HG02973 (cell line): ENCODE results near the gene MYO18B.

Experiments used
- ATAC-seq: cut with Tn5 transposase; IDR thresholded peaks from one replicate; pipeline ENCODE4 v1.9.1; 2021; ENCODE audit warnings: moderate library complexity; ENCODE audit not compliant: unreplicated experiment

Gene MYO18B

DNA sequence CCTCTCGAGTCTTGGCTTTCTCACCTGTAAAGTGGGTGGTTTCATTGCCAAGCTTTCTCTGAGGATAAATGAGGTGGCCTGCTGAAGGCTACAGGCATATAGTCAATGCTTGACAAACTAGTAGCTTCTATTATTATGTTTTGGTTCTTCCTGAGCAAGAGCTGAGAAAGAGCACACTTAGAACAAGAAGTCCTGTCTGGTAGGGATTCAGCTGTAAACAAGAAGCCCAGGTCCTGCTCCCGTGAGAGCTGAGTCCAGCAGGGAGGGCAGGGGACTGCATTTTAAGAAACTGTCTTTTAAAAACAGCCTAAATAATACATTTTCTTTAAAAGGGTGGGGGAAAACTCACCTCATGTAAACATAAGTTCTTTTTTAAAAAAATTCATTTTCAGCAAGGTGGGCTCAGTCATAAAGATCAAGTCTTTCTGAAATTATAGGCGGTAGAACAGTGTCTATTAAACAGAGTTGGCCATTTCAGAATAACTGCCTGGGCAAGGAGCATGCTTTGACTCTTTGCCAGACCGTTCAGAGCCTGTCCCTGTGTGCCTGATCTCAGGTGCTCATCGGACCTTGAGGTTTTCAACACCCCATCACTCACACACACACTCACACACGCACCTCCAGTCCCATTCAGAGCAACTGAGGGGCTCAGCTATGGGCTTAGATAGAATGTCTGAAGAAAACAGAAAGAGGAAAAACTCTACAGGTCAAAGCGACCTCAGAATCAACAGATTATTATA, 29.2 kb upstream of the MYO18B start:
- no peak for ATAC-seq

DNA sequence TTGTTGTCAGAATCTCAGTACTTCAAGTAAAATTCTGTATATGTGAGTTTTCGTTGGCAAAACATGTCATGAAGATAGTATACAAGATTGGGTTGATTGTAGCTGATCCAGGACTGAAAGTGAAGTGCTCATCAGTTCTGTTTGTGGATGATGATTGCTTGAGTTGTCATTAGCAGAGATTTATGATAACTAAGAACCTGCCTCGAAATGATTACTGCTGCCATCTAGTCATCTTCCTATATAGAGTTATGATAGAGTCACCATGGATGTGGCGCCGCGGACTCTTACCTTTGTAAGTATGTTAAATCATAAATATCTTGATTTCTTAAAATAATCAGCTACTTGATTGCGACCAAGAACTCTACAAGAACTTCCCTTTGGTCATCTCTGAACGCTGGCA, 27.9 kb upstream of the MYO18B start:
- ATAC-seq, result no peak

DNA sequence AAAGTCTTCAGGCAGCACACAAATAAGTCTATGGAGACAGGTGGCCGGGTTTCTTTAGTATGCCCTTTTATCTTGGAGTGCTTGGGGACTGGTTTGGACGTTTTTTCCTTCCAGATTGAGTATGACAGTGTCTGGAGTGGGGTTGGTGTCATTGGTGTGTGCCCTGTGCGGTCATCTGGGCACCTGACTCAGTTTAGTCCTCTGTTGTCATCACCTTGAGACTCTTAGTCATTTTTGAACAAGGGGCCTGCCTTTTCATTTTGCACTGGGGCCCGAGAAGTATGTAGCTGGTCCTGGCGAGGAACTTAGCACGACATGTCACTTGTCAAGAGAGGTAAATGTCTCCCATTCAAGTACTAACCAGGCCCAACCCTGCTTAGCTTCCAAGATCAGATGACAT, 27.2 kb upstream of the MYO18B start:
- ATAC-seq, result no peak

DNA sequence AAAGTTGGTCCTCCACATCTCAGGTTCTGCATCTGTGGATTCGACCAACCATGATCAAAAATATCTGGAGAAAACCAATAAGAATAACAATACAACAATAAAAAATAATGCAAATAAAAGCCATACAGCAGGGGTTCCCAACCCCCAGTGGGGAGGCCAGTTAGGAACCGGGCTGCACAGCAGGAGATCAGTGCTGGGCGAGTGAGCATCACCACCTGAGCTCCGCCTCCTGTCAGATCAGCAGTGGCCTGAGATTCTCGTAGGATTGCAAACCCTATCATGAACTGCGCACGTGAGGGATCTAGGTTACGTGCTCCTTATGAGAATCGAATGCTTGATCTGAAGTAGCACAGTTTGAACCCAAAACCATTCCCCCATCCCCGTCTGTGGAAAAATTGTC, 25.4 kb upstream of the MYO18B start:
- ATAC-seq, result no peak

DNA sequence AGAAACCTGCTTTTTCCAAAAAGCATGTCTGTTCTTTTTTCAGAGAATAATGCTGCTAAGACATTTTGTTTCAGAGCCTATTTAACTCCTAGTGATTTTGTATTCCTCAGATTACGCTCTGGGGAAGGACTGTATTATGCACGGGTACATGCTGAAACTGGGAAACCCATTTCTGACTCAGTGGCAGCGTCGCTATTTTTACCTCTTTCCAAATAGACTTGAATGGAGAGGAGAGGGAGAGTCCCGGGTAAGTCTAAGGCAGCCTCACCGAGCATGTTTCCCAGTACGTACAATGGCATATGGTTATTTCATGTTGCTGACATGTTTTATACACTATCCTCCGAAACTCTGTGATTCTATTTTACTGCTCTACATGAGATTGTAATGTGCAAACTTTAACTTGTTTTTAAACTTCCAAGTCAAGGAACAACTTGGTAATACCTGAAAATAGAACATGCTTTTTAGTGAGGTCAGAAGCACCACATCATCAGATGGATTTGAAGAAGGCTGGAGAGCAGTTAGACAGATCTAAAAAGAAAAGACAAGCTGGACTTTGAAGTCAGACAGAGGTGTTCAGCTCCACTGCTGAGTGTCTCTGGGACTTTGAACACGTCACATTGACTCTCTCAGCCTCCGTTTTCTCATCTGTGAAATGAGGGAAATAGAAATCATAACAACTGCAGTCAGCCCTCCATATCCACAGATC, 23.7 kb upstream of the MYO18B start:
- no peak for ATAC-seq

DNA sequence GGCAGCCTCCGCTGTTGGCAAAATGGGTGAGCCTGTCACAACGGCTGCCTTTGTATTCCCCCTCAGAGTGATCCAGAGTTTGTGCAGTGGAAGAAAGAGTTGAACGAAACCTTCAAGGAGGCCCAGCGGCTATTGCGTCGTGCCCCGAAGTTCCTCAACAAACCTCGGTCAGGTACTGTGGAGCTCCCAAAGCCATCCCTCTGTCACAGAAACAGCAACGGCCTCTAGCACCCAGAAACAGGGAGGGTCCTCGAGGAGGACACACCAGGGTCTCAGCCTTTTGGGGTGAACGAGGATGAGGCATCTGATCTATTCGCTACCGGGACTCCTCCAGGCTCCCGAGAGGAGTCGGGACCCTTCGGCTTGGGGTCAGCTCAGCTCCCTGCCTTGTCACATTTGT, 19.8 kb upstream of the MYO18B start:
- no peak for ATAC-seq

DNA sequence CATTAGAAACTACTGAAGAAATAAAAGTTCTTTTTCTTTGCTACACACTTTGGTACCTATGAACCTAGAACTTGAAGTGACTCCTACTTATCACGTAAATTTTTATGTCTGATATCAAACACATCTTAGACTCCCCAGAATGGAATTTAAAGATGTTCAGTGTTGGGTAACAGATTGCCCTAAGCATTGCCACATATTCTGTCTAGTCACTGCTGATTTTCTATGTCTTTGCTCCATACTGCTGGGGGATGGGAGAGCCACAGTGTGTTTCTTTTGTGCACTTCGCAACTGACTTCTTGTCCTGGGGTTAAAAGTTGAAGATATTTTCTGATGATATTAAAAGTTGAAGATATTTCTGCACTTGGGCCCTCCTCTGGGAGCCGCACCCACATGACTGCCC, 19.4 kb upstream of the MYO18B start:
- no peak for ATAC-seq

DNA sequence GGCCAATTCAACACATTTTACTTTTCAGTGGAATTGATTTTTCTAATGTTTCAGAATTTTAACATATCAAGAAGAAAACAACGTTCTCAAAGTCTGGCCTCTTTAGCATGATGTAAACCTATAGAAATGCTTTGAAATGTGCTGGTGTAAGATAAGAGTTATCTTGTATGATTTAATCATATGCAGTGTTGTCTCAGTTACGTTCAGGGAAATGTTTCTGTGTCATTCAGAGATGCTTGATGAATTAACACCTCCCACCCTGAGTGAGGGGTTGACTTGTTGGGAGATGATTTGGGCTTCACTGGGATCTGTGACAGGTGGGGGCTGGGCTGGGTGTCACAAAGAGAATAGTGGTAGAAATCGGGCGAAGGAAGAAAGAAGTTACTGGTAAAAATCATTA, 15.7 kb upstream of the MYO18B start:
- no peak for ATAC-seq

DNA sequence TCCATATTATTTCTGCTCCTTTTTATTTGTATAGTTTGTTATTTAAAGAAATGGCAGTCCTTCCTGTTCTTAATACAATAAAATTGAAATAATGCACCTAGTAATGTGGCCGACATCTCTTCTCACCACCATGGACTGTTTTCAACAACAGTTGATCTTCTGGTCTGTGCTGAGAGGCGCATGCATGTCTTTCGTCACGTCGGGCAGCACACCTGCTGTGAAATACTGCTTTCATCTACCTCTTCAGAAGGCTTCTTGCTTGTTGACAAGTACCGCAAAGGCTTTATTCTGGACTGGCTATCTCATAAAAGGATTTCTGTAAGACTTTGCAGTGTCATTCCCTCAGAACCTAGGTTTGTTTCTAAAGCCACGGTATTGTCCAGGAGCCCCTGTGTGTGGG, 13.9 kb upstream of the MYO18B start:
- ATAC-seq, result no peak

DNA sequence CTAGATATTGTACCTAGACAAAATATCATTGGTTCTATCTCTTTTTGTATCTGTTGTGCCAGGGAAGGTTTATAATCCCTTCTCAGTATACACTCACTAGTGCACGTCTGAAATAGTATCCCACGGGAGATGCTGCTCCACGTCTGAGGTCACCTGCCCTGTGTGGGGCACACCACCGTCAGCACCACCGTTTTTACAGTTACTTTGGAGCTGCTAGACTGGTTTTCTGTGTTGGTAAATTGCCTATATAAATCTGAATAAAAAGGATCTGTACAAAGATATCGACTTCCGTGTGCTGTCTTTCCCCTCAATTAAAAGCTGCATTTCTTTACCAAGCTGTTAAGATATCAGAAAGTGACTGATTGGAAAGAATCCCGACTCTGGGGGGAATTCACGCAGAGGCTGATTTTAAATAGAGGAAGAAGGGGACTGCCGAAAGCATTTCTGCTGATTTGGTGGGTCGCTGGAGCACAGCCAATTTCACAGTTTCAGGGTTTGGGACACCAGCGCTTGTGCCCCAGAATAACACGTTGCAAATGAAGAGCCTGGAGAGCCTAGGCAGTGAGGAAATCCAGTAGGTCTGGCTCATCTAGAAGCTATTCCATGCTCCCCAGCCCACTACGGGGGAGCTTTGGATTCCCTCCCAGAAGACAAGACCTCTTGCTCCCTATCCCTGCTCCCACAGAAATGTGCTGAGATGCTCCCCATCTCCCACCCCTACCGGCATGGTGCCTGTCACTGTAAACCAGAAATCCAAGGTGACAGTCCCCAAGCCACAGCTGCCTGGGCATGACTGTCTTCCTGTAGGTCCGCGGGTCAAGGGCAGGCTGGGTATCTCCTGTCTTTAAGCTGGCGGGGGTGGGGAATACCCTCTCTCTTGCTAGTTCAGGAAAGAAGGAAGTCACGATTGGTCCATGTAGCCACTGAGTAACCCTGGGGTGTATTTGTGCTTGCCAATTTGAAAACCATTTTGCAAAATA, 12.7 kb upstream of the MYO18B start:
- ATAC-seq, result no peak

DNA sequence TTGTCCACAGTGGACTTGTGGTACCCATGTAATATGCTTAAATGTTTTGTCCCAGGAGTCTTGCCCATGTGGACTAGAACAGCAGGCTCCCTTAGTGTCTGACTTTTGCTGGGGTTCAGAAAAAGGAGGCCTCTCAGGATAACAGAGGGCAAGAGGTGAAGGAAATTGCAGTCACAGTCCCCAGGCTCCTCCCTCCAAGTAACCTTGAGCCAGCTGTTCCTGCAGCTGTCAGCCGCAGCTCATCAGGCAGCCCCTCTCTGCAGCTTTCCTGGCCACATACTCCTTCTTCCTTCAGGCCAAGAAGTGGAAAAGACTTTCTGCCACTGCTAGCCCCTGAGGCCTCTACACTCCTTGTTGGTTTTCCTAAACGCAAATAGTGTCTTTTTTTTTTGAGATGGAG, 6.3 kb upstream of the MYO18B start:
- no peak for ATAC-seq

DNA sequence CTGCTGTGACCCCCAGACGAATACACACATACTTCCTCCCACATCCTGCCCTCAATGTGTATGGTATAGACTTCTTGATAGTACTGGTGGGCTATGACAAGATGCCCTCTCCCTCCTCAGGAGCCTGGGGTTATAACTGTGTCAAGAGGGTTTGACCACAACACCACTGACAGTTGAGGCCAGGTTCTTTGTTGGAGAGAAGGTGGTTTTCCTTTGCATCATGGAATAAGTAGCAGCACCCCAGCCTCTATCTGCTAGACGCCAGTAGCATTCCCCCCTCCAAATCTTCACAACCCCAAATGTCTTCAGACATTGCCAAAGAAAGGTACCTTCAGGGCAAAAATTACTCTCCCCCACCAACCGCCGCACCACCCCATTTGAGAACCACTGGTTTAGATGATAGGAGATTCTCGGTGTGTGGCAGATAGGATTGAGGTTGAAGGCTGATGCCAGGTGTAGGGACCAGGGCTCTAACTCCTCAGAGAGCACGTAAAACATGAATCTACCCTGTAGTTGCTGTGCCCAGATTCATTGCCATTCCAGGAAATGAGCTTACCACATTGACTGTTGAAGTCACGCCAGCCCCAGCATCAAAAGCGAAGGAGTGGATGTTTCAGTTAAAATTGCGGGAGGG, 5.5 kb upstream of the MYO18B start:
- ATAC-seq, result no peak

DNA sequence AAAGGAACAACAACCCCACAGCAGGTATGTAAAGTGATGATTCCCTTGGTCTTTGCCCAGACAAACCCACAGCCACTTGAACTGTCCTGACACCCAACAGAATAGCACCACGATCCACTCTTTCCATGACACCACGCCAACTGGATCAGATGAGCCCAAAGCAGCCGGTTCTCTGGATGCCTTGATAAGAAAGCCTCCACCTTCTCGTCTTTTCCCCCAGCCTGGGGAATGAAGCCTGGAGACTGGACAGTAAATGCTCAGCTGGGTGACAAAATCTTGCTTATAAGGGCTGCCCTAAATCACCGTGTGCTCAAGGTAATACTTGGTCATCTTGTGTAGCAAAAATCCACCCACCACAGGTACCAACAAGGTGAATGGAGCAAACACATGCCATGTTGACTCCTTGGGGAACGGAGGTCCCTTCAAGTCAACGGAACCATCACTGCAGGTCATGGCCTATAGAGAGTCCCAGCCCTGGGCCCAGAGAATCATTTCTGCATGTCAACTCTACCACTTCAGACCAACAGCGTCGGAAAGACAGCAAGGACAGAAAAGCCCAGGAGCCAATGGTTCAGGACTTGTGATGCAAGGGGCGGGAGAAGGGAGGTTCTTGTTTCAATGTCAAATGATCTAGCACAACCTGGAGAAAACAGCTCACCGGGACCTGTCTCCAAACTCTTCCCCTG, 2.2 kb upstream of the MYO18B start:
- ATAC-seq, result no peak

DNA sequence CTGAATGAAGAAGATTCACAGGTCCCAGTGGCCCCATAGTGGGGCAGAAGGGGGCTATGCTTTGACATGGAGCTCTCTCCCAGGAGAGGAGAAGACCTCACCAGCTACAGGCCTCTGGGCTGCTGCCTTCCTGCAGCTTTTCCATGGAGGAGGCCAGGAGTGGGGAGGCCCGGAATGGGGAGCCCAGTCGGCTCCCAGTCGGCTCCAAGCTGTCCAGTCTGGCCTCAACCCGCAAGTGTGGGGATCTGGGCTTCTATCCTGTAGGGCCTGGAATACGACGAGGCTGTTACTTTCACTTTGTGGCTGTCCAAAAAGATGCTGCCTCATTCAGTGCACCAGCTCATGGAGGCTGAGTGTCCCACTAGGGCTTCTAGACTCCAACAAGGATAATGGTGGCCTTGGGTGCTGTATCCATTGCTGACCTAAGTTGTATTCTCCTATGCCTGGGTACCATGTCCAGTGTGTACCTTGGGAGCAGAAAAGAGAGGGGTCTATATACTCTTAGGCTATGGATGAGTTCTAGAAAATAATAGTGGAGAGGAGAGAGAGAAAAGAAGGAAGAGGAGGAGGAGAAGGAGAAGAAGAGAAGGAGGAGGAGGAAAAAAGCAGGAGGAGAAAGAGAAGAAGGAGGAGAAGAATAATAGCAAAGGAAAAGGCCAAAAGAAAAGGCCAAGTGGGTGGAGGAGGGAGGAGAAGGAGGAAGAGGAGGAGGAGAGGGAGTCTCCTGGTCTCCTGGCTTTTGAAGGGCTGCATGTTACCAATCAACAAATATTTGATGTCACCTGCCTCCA, 1.1 kb downstream of the MYO18B start:
- no peak for ATAC-seq

DNA sequence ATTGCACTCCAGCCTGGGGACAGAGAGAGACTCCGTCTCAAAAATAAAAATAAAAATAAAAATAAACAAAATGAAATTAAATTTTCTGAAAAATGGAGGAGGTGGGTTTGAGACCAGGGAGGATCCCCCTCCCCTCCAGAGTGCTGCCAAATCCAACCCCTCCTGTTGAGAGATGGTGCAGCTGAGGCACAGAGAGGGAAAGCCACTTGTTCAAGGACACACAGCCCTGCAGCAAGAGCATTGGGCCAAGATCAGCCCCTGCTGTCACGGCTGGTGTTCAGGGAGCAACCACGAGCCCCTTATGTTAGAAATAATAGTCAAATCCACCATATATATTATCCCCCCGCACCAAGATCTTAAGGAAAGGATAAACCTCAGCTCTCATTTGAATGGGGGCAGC, 2.7 kb downstream of the MYO18B start:
- ATAC-seq, result no peak

DNA sequence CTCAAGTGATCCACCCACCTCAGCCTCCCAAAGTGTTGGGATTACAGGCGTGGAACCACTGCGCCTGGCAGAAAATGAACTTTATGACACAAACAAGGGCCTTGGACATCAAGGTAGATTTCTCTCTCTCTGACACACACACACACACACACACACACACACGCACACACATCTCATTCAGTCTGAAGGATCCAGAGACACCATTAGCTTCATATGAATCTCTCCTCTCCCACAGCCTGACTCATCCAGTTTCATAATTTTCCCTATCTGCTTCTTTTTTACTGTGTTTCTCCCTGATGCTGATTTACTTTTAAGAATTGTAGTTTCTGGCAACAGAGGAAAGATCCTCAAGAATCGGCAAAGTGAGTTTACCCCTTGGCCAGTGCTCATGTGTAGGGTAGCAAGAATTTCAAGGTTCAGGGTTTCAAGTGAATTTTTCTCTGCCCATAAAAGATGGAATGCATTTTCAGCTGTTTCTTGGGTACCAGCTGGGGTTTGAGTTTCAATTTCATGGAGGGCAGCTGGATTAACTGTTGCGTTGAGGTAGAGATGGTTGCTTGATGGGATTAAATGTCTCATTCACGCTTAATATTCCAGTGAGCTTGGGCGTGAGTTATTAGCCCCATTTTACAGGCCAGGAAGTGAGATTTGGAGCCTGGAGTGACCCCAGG, 3.5 kb downstream of the MYO18B start:
- no peak for ATAC-seq

DNA sequence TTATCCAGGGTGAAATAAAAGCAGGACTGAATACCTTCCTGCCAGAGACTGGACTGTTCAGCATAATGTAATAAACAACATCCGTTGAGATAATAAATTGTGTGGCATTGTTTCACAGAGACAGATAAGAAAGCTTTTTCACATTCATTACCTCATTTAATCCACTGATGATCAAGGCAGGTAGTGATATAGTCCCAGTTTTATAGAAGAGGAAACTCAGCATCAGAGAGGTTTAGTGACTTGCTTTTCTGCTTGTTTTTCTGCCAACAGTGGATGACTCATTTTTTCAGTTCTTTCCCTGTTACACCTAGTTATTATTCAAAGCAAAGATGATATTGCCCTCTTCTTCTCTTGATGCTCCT, 4.0 kb downstream of the MYO18B start:
- ATAC-seq, result no peak

DNA sequence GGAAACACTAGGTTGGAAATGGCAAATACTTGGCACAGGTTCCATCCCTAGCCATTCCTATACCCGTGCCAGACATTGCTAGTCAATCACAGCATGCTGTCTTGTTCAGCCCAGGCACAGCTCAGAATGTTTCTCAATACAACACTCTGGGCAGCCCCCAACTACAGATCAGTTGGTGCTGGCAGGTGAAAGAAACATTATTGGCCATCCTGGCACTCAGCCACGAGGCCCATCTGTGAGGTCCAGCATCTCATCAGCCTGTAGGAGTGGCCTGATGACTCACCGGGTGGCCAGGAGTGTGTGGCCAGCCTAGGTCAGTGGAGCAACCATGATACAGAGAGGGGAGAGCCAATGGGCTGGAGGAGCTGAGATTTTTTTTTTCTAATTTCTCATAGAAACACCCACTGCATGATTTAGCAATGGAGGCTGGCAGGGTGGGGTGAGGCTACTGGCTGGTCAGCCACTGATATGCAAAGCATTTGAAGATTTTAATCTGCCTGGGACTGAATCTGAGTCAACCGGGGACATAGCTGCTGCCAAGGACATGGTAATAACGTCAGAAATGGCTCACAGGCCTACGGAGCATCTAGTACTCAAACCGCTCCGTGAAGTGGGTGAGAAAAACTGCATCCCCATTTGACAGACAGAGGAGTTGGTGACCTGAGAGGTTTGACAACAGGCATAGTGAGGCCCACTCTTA, 5.4 kb downstream of the MYO18B start:
- no peak for ATAC-seq

DNA sequence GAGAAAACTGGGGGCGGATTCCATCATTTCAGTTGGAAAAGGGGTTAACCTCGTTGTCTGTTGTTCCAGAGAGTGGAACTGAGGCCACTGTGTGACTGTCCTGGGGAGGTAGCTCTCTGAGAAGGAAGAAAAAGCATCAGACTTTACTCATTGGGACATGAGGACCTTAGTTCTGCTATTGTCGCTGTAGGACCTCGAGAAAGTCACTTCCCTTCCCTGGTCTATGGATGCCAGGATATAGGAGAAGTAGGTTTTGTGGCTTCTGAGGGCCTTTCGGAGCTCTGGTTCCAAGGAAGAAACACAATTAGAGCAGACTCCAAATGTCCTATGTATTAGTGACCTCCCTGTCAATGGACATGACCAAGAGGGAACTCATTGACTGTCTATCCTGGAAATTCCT, 6.2 kb downstream of the MYO18B start:
- ATAC-seq, result no peak
